Activated CD8-positive, alpha-beta memory T cell treated with anti-CD3 and anti-CD28 coated beads, Interleukin-2, amount 50 U/mL, for 48 hours (primary cell): ENCODE data around the gene TUBA1C.
"Not testable (repeated sequence)": the region's sequence is repeated elsewhere in the genome, so short reads cannot be mapped to it uniquely, and the experiment has no call there.

ENCODE experiments used
- DNase-seq: peaks from one replicate; pipeline ENCODE4 v3.0.0-alpha.2; 2020

The TUBA1C gene

DNA sequence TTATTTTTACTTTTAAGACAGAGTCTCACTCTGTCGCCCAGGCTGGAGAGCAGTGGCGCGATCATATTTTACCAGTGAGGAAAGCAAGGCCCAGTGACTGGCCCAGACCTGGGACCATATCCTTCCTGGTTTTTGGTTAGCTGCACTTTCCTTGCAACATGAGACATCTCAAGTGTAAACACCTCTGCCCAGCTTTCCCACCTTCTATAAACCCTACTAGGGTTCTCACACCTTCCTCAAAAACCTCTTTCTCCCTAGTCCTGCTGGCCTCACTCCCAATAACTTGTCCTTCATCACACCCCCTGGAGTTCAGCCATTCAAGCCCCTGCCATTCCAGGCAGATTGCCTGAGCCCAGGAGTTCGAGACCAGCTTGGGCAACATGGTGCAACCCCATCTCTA is 19.8 kb downstream of the TUBA1C start:
- no peak for DNase-seq

DNA sequence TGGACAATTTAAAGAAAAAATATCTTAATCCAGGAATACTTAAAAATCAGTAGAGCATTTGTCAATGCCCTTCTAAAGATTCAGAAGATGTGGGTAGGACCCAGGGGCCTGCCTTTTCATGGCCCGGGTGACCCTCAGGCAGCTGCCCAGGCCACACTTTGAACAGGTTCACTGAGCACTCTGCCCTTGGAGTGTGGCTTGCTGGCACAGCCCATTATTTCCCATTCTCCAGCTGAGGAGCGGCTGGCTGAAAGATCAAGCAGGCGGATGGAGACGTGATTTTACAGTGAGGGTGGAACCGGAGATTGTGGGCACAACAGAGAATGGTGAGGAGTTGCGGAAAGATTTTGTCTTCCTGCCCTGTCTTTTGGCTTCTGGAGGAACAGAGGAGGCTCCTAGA is 23.0 kb downstream of the TUBA1C start:
- DNase-seq: peak; percentile 43

DNA sequence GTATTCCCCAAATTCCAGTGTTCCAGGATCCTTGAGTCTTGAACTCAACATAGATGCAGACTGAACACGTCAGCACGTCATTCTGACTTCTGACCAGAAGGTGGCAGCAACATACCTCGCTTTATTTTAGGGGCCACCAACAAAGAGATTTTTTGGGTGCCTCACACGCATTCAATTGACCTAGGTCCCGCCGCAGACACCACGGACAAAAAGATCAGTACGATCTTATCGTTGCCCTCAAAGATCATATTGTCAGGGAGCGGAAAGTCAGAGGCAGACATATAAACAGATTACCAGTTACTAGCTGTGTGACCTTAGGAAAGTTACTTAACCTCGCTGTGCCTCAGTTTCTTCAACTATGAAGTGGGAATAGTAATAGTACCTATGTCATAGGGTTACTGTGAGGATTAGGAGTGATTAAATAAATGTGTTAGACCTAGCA is 23.6 kb downstream of the TUBA1C start:
- peak; percentile 80 for DNase-seq

DNA sequence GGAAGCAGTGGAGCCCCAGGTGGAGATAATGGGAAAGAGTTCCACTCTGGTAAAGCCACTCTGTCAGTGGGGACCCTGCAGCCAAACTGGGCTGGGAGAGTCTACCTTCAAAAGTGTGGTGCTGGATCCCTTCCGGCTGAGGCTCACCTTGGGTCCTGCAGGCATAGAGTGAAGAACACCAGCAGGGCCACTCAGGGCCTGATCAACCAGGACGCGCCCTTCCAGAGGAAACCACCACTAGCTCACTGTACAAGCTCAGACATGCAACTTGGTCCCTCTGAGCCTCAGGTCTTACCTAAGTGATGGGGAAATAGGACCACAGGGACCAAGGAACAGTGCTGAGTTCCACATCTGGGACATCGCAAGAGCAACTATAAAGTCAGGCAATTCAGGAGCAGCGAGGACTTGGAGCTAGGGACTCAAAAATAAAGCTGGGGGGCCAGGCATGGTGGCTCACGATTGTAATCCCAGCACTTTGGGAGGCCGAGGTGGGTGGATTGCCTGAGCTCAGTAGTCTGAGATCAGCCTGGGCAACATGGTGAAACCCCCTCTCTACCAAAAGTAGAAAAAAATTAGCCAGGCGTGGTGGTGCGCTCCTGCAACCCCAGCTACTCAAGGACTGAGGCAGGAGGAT is 24.2 kb downstream of the TUBA1C start:
- peak; percentile 49 for DNase-seq

DNA sequence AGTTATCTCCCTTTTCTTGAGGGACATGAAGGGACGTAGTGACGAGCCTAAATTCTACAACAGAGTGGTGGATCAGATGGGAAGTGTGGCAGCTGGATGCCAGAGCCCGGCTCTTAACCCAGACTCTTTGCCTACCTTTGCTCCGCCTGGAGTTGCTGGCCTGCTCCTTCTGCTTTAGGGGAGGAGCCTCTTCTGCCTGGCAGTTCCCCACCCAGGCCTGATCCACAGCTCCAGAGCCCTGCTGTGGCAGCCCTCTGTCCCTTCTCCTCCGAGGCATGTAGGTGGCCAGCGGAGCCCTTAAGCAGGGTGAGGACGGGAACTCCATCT is 27.8 kb downstream of the TUBA1C start:
- DNase-seq: no peak

DNA sequence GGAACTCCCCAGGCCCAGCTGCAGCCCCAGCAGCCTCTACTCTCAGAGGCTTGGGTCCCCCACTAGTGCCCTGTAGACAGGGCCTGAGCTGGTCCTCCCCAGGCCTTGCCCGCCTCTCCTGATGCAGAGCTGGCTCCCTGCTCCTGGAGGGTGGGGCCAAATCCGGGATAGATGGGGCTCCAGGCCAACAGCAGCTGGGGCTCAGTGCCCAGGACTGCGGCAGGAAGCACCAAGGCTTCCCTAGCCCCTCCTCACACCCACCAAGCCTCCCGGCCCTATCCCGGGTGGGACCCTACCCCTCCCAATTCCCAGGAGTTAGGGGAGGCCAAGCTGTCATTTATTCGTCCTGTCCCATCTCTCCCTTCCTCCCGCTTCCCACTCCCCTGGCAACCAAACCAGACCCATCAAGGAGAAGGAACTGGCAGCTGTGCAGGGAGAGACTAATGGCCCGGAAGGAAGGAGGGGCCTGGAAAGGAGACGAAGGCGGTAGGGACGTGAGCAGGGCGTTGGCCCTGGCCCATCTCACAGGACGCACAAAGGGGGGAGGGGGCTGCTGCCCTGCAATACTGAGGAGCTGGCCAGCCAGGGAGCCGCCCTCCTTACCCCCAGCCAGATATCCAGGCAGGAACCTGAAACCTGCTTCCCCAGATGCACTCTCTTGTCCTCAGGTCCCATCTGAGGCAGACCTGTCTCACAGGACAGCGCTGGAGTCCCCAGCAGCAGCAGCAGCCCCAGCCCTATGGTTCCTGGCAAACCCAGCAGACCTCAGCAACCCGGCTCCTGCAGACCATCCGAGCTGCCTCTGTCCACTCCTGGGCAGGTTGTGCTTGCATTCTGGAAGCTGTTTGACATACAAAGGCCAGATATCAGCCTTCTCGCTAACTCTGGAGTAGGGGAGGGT is 28.4 kb downstream of the TUBA1C start:
- DNase-seq: no peak

DNA sequence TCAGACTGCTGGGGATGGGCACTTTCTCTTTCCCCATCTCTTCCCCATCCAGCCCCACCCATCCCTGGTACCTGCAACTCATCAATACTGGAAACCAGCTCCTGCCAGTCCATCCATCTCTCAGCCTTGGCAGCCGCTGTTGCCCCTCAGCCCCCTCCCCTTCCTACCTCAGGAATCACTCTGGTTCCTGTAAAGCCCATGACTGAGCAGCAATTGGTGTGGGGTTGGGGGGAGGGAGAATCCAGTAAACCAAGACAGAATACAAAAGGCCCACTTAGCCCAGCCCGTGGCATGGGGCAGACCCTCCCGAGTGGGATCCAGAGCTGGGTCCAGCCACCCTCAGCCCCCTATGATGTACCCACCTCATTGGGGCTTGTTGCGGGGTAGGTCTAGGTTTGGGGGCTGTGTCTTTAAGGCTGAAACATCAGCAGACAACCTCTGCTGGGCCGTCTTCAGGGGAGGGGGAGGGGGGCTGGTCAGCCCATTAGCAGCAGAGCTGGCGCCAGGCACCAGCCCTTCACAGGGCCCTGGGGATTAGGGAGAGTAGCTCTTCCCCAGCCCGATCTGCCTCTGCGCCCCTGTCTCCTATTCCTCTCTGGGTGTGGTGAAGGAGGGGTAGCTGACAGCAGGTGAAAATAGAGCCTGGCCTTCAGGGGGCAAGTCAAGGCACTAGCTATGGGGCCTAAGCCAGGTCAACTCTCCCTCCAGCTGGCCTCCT is 29.4 kb downstream of the TUBA1C start:
- DNase-seq: no peak

DNA sequence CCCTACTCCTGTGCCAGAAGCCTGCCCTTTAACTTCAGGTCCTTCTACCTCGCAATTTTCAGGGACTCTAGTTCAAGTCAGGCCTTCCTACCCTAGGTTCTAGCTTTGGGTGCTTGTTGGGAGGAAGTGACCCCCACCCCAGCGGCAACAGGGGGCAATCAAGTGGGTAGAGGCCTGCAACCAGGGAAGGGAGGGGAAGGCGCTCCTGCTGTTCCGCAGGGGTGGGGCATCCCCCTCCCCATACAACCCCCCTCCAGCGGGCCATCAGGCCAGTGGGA is 29.9 kb downstream of the TUBA1C start:
- DNase-seq: no peak

DNA sequence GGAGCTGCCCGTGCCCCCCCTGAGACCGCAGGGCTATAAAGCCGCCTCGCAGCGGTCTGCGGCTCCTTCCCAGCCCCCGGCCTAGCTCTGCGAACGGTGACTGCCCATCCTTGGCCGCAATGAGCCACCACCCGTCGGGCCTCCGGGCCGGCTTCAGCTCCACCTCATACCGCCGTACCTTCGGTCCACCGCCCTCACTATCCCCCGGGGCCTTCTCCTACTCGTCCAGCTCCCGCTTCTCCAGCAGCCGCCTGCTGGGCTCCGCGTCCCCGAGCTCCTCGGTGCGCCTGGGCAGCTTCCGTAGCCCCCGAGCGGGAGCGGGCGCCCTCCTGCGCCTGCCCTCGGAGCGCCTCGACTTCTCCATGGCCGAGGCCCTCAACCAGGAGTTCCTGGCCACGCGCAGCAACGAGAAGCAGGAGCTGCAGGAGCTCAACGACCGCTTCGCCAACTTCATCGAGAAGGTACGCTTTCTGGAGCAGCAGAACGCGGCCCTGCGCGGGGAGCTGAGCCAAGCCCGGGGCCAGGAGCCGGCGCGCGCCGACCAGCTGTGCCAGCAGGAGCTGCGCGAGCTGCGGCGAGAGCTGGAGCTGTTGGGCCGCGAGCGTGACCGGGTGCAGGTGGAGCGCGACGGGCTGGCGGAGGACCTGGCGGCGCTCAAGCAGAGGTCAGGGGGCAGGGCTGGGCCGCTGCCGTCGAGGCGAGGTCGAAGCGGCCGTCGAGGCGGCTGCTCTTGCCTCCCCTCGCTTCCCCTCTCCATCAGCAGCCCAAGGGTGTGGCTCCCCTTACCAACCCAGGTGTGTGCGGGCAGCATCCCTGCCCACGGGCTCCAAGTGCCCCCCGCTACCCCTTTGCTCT is 30.4 kb downstream of the TUBA1C start, which contains the start of gene PRPH:
Gene PRPH (plus strand): TSS at position 66 of the 855 bp plus-strand sequence. CDS start 54 bp downstream, at position 120.
- peak; percentile 64 for DNase-seq

DNA sequence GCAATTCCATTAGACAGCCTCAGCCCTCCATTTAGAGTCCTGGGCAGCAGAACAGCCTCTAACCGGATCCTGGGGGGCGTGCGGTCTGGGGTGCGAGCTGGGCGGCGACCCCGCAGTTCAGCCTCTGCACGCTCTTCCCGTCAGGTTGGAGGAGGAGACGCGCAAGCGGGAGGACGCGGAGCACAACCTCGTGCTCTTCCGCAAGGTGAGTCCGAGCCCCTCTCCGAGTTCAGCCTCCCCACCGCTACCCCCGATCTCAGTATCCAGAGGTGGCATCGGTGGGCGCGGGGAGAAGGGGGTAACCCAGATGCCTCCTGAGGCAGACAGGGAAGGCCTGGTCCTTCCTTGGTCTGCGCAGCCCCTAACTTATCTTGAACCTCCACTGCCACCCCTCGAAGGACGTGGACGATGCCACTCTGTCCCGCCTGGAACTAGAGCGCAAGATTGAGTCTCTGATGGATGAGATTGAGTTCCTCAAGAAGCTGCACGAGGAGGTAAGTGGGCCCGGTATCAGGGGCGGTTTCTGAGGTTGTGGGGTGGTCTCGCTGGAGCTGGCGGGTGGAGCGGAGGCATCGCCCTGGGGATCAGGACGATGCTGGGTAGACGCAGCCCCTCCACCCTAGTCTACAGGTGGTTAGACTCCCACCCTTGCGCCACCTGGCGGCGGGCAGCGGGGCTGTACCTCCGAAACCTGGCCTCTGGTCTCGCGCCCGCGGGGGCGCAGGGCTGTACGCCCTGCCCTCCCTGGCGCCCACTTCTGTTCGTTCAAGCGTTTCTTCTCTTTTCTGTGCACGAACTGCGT is 31.4 kb downstream of the TUBA1C start:
- DNase-seq: peak; percentile 89

DNA sequence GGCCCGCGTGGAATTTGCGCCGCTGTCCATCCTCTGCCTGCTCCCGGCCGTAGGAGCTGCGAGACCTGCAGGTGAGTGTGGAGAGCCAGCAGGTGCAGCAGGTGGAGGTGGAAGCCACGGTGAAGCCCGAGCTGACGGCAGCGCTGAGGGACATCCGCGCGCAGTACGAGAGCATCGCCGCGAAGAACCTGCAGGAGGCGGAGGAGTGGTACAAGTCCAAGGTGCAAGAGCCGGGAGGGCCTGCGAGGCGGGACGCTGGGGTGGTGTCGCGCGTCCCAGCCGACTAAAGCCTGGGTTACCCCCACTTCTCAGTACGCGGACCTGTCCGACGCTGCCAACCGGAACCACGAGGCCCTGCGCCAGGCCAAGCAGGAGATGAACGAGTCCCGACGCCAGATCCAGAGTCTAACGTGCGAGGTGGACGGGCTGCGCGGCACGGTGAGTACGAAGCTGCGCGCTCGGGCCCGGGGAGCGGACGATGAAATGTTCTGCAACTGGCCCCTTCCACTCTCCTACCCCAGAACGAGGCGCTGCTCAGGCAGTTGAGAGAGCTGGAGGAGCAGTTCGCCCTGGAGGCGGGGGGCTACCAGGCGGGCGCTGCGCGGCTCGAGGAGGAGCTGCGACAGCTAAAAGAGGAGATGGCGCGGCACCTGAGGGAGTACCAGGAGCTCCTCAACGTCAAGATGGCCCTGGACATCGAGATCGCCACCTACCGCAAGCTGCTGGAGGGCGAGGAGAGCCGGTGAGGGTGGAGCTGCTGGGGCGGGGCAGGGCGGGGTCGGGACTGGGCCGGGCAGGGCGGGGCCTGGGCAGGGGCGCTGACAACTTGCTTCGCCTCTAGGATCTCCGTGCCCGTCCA is 32.2 kb downstream of the TUBA1C start:
- DNase-seq: no peak

DNA sequence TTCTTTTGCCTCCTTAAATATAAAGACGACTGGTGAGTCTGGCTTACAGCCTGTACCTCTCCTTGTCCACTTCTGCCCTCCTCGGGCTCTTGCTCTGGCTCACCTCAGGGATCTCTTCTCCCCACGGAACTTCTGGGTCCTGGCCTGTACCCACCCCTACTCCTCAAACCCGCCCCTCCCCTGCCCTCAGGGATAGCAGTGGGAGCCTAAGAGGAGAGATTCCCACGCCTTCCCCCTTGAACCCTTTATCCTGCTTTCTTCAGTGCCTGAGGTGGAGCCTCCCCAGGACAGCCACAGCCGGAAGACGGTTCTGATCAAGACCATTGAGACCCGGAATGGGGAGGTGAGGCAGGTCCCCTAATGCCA is 32.8 kb downstream of the TUBA1C start:
- no peak for DNase-seq

DNA sequence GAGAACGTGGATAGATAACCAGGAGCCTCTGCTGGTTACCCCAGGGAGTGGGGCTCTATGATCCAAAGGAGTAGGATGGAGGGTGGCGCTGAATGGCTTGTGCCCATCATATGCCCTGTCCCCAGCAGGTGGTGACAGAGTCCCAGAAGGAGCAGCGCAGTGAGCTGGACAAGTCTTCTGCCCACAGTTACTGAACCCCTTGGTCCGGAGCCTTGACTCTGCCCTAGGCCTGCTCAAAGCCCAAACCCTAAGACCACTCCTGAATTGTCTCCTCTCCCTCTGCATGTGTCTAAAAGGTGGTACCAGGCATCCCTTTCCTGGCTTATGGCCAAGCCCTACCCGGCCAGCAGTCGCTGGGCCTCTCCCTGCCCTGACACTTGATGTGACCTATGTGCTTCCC is 33.3 kb downstream of the TUBA1C start:
- DNase-seq: no peak

DNA sequence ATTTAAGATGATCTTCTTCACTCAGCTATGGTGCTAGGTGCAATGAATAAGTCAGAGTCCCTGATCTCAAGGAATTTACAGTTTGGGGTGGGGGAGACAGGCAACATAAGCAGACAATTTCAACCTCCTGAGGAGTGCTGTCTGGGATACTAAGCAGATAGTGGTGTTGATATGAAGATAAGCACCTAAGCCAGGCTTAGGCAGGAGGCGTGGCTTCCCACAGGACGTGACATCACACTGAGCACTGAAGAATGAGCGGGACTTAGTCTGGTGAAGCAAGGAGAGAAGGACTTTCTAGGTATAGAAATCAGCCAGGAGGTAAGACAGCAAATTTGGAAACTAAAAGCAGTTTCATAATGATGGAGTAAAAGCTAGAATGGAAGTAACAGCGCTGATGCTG is 36.9 kb downstream of the TUBA1C start:
- DNase-seq: no peak

DNA sequence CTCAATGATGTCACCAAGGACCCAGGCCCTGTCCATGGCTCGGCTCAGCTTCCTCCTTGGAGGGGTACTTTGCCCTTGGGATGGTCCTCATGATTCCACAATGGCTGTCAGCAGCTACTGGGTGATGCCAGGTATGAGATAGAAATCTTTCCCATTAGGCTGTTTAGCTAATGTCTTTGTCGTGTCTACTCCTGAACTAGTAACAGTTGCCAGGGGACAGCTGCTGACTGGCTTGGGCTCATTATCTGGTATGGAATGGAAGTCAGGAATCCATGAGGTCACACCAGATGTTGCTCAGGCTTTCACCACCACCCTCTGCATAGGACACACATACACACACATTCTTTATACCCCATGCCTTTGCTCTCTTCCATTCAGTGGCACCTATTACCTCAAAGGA is 39.3 kb downstream of the TUBA1C start:
- no peak for DNase-seq

DNA sequence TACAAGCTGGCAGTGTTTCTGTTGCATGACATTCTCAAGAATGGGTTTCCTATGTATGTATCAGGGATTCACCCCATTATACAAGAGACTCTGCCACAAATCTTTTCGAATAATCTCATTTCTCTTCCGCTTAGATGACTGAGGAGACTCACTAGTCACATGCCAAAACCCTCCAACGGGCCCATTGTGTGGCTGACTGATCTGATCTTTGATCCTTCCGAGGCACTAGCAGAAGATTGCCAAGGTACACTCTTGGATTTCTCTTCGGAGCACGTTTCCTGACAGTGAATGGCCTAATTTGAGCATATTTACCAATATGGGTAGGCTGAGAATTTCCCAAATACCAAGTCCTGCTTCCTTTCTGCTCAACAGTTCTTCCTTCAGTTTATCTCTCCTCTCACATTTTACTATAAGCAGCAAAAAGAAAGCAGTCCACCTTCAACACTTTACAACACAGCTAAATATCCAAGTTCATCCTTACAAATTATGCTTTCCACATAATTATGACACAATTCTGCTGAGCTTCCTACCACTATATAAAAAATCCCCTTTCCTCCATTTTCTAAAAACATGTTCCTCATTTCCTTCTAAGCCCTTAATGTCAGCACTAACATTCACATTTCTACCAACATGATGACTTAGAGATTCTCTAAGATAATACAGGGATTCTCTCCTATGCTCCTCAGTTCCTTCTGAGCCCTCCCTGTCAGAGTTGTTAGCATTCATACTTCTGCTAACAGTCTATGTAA is 41.1 kb downstream of the TUBA1C start:
- no peak for DNase-seq

DNA sequence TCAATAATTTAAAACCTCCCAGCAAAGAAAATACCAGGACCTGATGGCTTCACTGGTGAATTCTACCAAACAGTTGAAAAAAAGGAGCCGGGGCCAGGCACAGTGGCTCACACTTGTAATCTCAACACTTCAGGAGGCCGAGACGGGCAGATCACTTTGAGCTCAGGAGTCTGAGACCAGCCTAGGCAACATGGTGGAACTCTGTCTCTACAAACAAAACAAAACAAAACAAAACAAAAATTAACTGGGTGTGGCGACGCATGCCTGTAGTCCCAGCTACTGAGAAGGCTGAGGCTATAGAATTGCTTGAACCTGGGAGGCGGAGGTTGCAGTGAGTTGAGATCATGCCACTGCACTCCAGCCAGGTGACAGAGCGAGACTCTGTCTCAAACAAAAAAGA is 44.5 kb downstream of the TUBA1C start:
- peak; percentile 25 for DNase-seq

DNA sequence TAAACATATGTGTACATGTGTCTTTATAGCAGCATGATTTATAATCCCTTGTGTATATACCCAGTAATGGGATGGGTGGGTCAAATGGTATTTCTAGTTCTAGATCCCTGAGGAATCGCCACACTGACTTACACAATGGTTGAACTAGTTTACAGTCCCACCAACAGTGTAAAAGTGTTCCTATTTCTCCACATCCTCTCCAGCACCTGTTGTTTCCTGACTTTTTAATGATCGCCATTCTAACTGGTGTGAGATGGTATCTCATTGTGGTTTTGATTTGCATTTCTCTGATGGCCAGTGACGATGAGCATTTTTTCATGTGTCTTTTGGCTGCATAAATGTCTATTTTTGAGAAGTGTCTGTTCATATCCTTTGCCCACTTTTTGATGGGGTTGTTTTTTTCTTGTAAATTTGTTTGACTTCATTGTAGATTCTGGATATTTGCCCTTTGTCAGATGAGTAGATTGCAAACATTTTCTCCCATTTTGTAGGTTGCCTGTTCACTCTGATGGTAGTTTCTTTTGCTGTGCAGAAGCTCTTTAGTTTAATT is 45.6 kb downstream of the TUBA1C start:
- DNase-seq: not testable (repeated sequence)

DNA sequence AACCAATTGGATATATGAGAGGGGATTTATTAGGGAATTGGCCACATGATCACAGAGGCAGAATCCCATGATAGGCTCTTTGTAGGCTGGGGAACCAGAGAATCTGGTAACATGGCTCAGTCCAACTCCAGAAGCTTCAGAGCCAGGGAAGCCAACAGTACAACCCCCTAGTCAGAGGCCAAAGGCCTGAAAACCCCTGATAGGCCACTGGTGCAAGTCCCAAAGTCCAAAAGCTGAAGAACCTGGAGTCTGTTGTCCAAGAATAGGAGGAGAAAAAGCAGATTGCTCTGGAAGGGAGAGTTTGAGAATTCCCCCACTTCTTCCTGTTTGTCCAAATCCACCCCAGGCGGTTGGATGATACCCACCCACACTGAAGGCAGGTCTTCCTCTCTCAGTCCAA is 49.9 kb downstream of the TUBA1C start:
- no peak for DNase-seq

DNA sequence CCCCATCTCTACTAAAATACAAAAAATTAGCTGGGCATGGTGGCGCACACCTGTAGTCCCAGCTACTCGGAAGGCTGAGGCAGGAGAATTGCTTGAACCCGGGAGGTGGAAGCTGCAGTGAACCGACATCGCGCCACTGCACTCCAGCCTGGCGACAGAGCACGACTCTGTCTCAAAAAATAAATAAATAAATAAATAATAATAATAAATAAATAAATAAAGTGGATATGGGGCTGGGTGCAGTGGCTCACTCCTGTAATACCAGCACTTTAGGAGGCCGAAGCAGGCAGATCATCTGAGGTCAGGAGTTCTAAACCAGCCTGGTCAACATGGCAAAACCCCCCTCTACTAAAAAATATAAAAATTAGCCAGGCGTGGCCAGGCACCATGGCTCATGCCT is 52.2 kb downstream of the TUBA1C start:
- DNase-seq: not testable (repeated sequence)
